Measurements from ENCODE around the gene FREY1.

The FREY1 gene

GRCh38 chr11:45906965-45907611 is at the start of gene FREY1:
TSS of gene FREY1 (minus strand) at chr11:45907271. CDS start at chr11:45907245, 26 bp downstream.
- no peak for DNase-seq

- DNase-seq: no peak
Observed at GRCh38 chr11:45949992-45950407, 42.9 kb upstream of the FREY1 start.

- no peak for DNase-seq
Observed at GRCh38 chr11:45948356-45948755, 41.3 kb upstream of the FREY1 start.

GRCh38 chr11:45947885-45948284 is 40.8 kb upstream of the FREY1 start:
- no peak for DNase-seq

- DNase-seq: no peak
Observed at GRCh38 chr11:45945397-45945999, 38.4 kb upstream of the FREY1 start.

GRCh38 chr11:45942381-45942780 is 35.3 kb upstream of the FREY1 start:
- no peak for DNase-seq

GRCh38 chr11:45941285-45941684 is 34.2 kb upstream of the FREY1 start:
- no peak for DNase-seq

GRCh38 chr11:45939836-45940235 is 32.8 kb upstream of the FREY1 start:
- no peak for DNase-seq

- no peak for DNase-seq
Observed at GRCh38 chr11:45937916-45938315, 30.8 kb upstream of the FREY1 start.

GRCh38 chr11:45936511-45937054 is 29.5 kb upstream of the FREY1 start:
- DNase-seq: no peak

- no peak for DNase-seq
Observed at GRCh38 chr11:45935349-45936064, 28.4 kb upstream of the FREY1 start.

- no peak for DNase-seq
Observed at GRCh38 chr11:45934580-45935318, 27.7 kb upstream of the FREY1 start.

GRCh38 chr11:45933846-45934579 is 26.9 kb upstream of the FREY1 start:
- DNase-seq: no peak

- no peak for DNase-seq
Observed at GRCh38 chr11:45933131-45933831, 26.2 kb upstream of the FREY1 start.

- DNase-seq: no peak
Observed at GRCh38 chr11:45932217-45932616, 25.1 kb upstream of the FREY1 start.

GRCh38 chr11:45931739-45932138 is 24.7 kb upstream of the FREY1 start:
- no peak for DNase-seq

- DNase-seq: no peak
Observed at GRCh38 chr11:45930951-45931570, 24.0 kb upstream of the FREY1 start.

GRCh38 chr11:45930031-45930794 is 23.1 kb upstream of the FREY1 start:
- peak; percentile 84 for DNase-seq

- DNase-seq: no peak
Observed at GRCh38 chr11:45929486-45930030, 22.5 kb upstream of the FREY1 start.

- no peak for DNase-seq
Observed at GRCh38 chr11:45928535-45929215, 21.6 kb upstream of the FREY1 start.

All from NCI-H2081 treated with DMSO at 0.1 percent for 48 hours (cell line).